ENCODE results near the gene OR10A4.
"Not testable (repeated sequence)": the region's sequence is repeated elsewhere in the genome, so short reads cannot be mapped to it uniquely, and the experiment has no call there.

The OR10A4 gene

GRCh38 chr11:6889835-6890234, 13.4 kb downstream of the OR10A4 start:
- H3K9me3 ChIP-seq (replicated peaks in 1 of 11) = peaks cover 0 to 13% (median 6%) of the 10 kb centered on the region in 11 experiments; a peak in 13 of 22 replicates
- H3K4me3 ChIP-seq = no peak overlapping the region
- H3K4me1 ChIP-seq = no peaks in the 10 kb centered on the region
- no peaks in the 10 kb centered on the region for H3K36me3 ChIP-seq
- no peaks in the 10 kb centered on the region for H3K27me3 ChIP-seq
- H3K27ac ChIP-seq = no peak overlapping the region
- H3K4me2 ChIP-seq = no peak overlapping the region
- no peak overlapping the region for H3K9ac ChIP-seq
- TF ChIP-seq Cebpa-rat (IDR thresholded peaks at IDR 0.05) = no peak
- H4K20me1 ChIP-seq = no peaks in the 10 kb centered on the region

DNA sequence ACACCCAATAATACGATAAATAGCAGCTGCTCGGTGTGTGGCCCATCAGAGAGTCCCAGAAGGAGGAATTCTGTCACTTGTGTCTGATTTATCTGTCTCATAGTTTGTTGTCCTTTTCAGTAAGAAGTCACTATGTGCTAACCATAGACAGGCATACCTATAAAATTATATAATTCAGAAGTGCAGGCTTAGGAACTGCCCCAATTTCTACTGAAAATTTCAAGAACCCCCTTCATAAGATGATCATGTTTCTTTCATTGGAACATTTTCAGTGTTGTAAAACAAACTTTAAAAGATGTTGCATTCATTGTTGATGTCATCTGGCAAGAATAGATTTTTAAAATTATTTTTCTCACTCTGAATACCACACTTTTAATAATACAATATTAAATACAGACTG, 16.0 kb downstream of the OR10A4 start, which contains the start of gene OR2D2:
Gene OR2D2 (minus strand): TSS at position 101 of the 400 bp plus-strand sequence. CDS start 0 bp downstream, at position 101.
- Histone ChIP-seq H3K4me2 (no peak within 1 kb of the TSS), H3K27me3 (no peaks in the 10 kb centered on the region), H4K20me1 (no peaks in the 10 kb centered on the region), H3K9me3 (replicated peaks in 1 of 11) (peaks cover 0 to 13% (median 6%) of the 10 kb centered on the region in 11 experiments; a peak in 13 of 22 replicates), H3K4me3 (no peak within 1 kb of the TSS), H3K36me3 (no peaks in the 10 kb centered on the region), H3K27ac (no peak within 1 kb of the TSS), H3K4me1 (no peaks in the 10 kb centered on the region), H3K9ac (no peak within 1 kb of the TSS)
- no peak for TF ChIP-seq Cebpa-rat (IDR thresholded peaks at IDR 0.05)

DNA sequence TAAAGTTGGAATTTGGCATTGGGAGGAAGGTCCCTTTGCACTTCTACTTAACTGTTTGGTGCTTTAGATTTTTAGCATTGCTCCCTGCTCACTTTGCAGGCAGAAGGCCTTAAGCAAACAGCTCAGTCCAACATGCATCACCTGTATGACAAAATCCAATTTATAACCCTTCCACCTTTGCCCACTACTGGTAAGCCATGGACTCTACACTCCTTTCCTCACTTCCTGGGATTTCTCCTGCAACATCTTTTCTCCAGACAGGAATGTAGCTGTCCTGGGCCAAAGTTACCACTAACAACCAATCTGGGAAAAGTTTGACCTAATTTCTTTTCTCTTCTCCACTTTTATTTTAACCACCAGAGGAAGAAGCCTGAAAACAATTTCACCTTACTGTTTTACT, 17.7 kb downstream of the OR10A4 start:
- no peaks in the 10 kb centered on the region for H3K4me1 ChIP-seq
- no peak overlapping the region for H3K27ac ChIP-seq
- no peak overlapping the region for H3K9ac ChIP-seq
- H3K36me3 ChIP-seq = no peaks in the 10 kb centered on the region
- no peak for TF ChIP-seq Cebpa-rat (IDR thresholded peaks at IDR 0.05)
- peaks cover 0 to 2% (median 0%) of the 10 kb centered on the region in 11 experiments; a peak in 2 of 22 replicates for H3K9me3 ChIP-seq (replicated peaks in 1 of 11)
- H3K4me2 ChIP-seq = no peak overlapping the region
- H3K4me3 ChIP-seq = no peak overlapping the region
- H3K27me3 ChIP-seq = no peaks in the 10 kb centered on the region
- no peaks in the 10 kb centered on the region for H4K20me1 ChIP-seq

DNA sequence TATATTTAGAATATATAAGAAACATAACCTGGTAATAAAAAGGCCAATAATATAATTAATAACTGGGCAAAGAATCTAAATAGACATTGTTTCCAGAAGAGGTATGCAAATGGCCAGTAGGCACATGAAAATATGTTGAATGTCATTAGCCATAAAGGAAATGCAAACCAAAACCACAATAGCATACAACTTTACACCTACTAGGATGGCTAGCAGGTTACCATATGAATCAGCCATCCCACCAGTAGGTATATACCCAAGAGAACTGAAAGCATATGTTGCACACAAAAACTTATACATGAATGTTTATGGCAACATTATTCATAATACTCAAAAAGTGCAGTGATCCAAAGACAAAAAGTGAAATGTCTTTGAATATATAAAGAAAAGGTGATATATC, 18.6 kb downstream of the OR10A4 start:
- Histone ChIP-seq H3K9ac (no peak overlapping the region), H3K9me3 (replicated peaks in 1 of 11) (no peaks in the 10 kb centered on the region), H4K20me1 (no peaks in the 10 kb centered on the region), H3K4me2 (no peak overlapping the region), H3K27me3 (no peaks in the 10 kb centered on the region), H3K4me1 (no peaks in the 10 kb centered on the region), H3K36me3 (no peaks in the 10 kb centered on the region), H3K4me3 (no peak overlapping the region), H3K27ac (no peak overlapping the region)
- no peak for TF ChIP-seq Cebpa-rat (IDR thresholded peaks at IDR 0.05)

- Histone ChIP-seq H3K4me1 (no peaks in the 10 kb centered on the region), H3K9me3 (replicated peaks in 1 of 11) (peaks cover 0 to 1% (median 0%) of the 10 kb centered on the region in 11 experiments; a peak in 3 of 22 replicates), H3K27me3 (no peaks in the 10 kb centered on the region), H3K27ac (no peak overlapping the region), H3K4me2 (no peak overlapping the region), H3K36me3 (no peaks in the 10 kb centered on the region), H3K9ac (no peak overlapping the region), H3K4me3 (no peak overlapping the region), H4K20me1 (no peaks in the 10 kb centered on the region)
- TF ChIP-seq Cebpa-rat (IDR thresholded peaks at IDR 0.05) = 0 out of 22 replicates have a peak, but pooled peaks of 1 of the 11 experiments have one; percentile 37
Observed at GRCh38 chr11:6898911-6899310, 22.5 kb downstream of the OR10A4 start.

- Histone ChIP-seq H3K27me3 (no peaks in the 10 kb centered on the region), H3K4me1 (no peaks in the 10 kb centered on the region), H3K27ac (no peak overlapping the region), H3K9ac (no peak overlapping the region), H3K36me3 (no peaks in the 10 kb centered on the region), H3K9me3 (replicated peaks in 1 of 11) (peaks cover 4 to 15% (median 10%) of the 10 kb centered on the region in 11 experiments; a peak in 14 of 22 replicates), H3K4me3 (no peak overlapping the region), H3K4me2 (no peak overlapping the region), H4K20me1 (no peaks in the 10 kb centered on the region)
- TF ChIP-seq Cebpa-rat (IDR thresholded peaks at IDR 0.05) = no peak
Observed at GRCh38 chr11:6900327-6900999, 24.0 kb downstream of the OR10A4 start.

GRCh38 chr11:6904804-6905203, 28.4 kb downstream of the OR10A4 start:
- H3K9me3 ChIP-seq (replicated peaks in 1 of 11) = peaks cover 4 to 15% (median 10%) of the 10 kb centered on the region in 11 experiments; a peak in 14 of 22 replicates
- not testable (repeated sequence) for H3K9ac ChIP-seq, H3K4me2 ChIP-seq, H3K36me3 ChIP-seq, H3K4me1 ChIP-seq, H3K27me3 ChIP-seq, H4K20me1 ChIP-seq, H3K4me3 ChIP-seq, H3K27ac ChIP-seq

DNA sequence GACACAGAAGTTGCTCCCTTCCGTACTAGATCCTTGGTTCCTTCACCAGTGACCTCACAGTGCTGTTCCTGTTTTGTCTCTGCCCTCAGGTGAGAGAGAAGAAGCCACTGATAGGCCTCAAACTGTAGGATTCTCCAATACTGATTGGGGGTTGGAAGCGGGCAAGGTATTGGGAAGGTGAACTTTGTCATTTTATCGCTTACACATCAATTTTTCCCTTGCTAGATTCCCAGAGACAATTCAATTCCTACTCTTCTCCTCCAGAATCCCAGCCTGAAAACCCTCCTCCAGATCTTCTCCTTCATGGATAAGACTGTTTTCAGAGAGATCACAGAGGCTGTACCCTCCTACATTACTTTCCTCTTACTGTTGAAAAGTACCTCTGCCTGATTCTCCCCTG, 35.0 kb downstream of the OR10A4 start:
- Histone ChIP-seq H3K4me2 (no peak overlapping the region), H4K20me1 (no peaks in the 10 kb centered on the region), H3K9ac (no peak overlapping the region), H3K36me3 (no peaks in the 10 kb centered on the region), H3K4me1 (no peaks in the 10 kb centered on the region), H3K27me3 (no peaks in the 10 kb centered on the region), H3K4me3 (no peak overlapping the region), H3K27ac (no peak overlapping the region), H3K9me3 (replicated peaks in 1 of 11) (no peaks in the 10 kb centered on the region)
- no peak for TF ChIP-seq Cebpa-rat (IDR thresholded peaks at IDR 0.05)

GRCh38 chr11:6911948-6912347, 35.5 kb downstream of the OR10A4 start:
- Histone ChIP-seq H3K27ac (no peak overlapping the region), H4K20me1 (no peaks in the 10 kb centered on the region), H3K27me3 (no peaks in the 10 kb centered on the region), H3K4me2 (no peak overlapping the region), H3K9ac (no peak overlapping the region), H3K9me3 (replicated peaks in 1 of 11) (no peaks in the 10 kb centered on the region), H3K36me3 (no peaks in the 10 kb centered on the region), H3K4me3 (no peak overlapping the region), H3K4me1 (no peaks in the 10 kb centered on the region)
- TF ChIP-seq Cebpa-rat (IDR thresholded peaks at IDR 0.05) = no peak

- Histone ChIP-seq H3K4me2 (no peak overlapping the region), H3K4me1 (no peaks in the 10 kb centered on the region), H3K9me3 (replicated peaks in 1 of 11) (peaks cover 0 to 7% (median 0%) of the 10 kb centered on the region in 11 experiments; a peak in 3 of 22 replicates), H3K36me3 (no peaks in the 10 kb centered on the region), H3K4me3 (no peak overlapping the region), H4K20me1 (no peaks in the 10 kb centered on the region), H3K27me3 (no peaks in the 10 kb centered on the region), H3K27ac (no peak overlapping the region), H3K9ac (no peak overlapping the region)
- TF ChIP-seq Cebpa-rat (IDR thresholded peaks at IDR 0.05) = no peak
Observed at GRCh38 chr11:6919698-6920097, 43.3 kb downstream of the OR10A4 start.
